NCI-H2029 treated with DMSO at 0.1 percent for 48 hours (cell line): ENCODE results near the gene GRID2IP.

Experiments used
- DNase-seq: peaks from one replicate; lab custom pipeline; 2025; lab: John Stamatoyannopoulos, UW

Gene GRID2IP

DNA sequence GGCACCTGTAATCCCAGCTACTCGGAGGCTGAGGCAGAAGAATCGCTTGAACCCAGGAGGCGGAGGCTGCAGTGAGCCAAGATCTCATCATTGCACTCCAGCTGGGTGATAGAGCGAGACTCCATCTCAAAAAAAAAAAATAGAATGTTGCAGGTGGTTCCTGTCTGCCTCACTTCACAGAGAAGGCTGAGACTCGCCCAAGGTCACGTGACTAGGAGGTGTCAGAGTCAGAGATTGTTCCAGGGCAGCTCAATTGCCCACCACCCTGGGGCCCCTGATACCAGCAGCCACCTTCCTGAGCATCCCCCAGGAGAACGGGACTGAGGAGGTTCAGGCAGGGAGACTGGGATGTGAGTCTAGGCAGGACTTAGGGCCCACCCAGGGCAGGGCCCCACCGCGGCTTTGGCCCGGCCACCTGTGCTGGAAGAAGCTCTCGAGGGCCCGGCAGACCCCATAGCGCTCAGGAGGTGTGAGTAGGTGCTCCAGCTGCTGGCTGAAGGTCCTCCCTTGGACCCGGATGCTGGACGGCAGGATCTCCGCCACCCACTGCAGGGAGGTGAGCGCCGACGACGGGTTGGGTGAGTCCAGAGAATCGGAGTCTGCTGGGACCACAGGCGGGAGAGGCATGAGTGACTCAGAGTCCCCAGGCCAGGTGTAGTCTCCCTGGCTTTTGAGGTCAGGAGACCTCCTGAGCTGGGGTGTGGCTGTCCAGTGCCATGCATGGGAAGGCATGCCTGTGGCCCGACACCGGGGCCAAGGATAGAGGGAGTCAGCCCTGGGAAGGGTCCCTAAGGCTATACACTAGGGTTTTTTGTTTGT is 30.9 kb downstream of the GRID2IP start:
- DNase-seq: no peak

- peak; percentile 64 for DNase-seq
These were observed 34.8 kb downstream of the GRID2IP start for GRCh38 chr7:6516387-6516983.

GRCh38 chr7:6513541-6513940 is 37.7 kb downstream of the GRID2IP start:
- DNase-seq: no peak

DNA sequence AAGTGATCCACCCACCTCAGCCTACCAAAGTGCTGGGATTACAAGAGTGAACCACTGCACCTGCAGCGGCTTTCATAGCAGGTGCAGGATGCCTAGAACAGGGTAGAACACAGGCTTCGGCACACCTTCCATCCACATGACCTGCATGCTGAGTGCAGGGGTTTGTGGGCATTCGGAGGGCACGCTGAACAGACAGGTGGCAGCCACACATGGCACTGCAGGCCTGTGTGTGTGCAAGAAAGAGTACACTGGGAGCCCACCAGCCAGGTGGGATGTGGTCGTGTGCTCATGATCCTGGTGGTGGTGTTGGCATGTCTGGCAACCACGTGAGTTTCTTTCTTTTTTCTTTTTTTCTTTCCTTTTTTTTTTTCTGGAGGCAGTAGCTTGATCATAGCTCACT is 38.4 kb downstream of the GRID2IP start:
- no peak for DNase-seq

DNA sequence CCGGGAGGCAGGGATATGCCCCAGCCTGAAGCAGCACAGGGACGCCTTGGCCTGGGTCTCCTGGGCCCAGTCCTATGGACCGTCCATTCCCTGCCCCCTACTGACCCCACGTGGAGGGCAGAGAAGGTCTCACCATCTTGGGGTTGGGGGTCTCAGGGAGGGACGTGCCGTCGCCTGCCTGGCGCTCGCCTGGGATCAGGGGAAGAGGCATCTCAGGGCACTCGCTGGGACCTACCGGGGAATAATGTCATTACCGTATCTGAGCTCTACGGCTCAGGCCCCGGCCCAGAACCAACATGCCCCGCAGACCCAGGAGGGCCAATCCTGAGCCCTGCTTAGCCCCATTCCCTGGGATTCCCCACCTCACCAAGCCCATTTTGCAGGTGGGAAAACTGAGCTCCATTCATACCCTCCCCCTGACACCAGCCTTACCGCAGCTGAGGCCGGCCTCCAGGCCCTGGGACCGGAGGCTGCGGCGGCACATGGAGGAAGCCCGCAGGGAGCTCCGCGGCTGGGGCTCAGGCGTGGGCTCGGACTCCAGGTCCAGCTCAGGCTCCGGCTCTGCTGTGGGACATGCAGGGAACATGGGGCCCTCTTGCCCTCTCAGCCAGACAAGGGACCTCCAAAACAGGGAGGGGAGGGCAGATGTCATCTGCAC is 40.7 kb downstream of the GRID2IP start:
- no peak for DNase-seq

- no peak for DNase-seq
These were observed 42.3 kb downstream of the GRID2IP start for GRCh38 chr7:6508950-6509349.

DNA sequence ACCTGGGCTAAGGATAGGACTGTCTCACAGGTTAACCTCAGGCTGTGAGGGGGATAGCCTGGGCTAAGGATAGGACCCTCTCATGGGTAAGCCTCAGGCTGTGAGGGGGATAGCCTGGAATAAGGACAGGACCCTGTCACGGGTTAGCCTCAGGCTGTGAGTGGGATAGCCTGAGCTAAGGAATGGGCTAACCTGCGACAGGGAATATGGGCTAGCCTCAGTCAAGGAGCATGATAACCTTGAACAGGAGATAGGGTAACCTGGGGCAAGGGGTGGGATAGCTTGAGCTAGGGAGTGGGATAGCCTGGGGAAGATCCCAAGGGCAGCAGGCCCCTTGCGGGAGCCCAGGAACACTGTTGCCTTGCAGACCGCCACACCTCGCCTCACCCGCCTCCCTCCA is 42.7 kb downstream of the GRID2IP start:
- no peak for DNase-seq

- DNase-seq: no peak
These were observed 43.4 kb downstream of the GRID2IP start for GRCh38 chr7:6507906-6508305.

DNA sequence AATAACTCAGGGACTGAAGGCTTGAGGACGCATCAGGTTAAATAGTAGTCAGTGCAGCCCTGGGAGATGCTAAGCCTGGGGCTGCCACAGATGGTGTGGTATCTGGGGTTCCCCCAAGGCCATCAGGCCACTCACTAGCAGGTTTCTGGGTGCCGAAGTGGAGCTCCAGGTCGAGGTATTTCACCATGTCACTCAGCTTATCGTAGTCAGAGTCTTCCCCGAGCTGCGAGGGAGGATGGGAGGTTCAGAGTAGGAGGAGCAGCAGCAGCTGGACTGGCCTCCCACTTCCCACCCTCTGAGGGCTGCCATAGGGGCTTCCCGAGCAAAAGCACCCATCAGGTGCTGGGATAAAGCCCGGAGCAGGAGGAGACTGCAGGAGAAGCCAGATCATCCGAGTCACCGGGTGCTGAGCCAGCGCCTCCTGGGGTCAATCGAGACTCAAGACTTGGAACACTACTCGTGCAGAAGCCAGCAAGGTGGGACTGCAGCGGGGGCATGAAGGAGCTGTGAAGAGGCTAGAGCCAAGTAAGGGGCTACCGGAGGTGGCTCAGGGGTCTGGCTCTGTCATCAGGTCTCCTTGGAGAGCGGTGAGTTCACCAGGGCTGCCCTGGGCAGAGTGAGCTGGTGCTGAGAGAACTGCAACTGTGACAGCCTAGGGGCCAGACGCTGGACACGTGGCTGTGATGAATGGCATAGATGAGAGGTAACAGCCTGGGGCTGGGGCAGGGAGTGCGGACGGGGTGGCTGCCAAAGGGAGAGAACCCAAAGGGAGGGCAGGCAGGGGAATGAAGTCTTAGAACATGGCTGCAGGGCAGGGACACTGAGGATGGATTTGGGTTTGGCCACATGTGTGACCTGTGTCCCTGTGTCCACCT is 45.3 kb downstream of the GRID2IP start:
- DNase-seq: no peak

GRCh38 chr7:6504996-6505395 is 46.3 kb downstream of the GRID2IP start:
- DNase-seq: no peak

- DNase-seq: no peak
These were observed 48.4 kb downstream of the GRID2IP start for GRCh38 chr7:6502886-6503285.

GRCh38 chr7:6501586-6502564 is 49.4 kb downstream of the GRID2IP start:
- no peak for DNase-seq

- DNase-seq: no peak
These were observed 50.6 kb downstream of the GRID2IP start for GRCh38 chr7:6500691-6501090.

GRCh38 chr7:6497994-6498393 is 53.3 kb downstream of the GRID2IP start:
- no peak for DNase-seq

DNA sequence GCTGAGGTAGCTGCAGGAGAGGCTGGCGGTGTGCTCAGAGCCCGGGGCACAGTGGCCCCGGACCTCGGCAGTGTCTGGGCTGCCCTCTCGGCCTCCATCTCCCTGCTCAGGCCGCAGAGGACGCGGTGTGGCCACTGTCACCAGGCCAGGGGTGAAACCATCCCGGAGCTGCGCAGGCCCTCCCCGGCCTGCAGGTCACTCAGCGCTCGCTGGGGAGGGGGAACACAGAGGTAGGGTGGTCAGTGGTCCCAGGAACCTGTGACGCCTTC is 53.7 kb downstream of the GRID2IP start:
- DNase-seq: no peak

DNA sequence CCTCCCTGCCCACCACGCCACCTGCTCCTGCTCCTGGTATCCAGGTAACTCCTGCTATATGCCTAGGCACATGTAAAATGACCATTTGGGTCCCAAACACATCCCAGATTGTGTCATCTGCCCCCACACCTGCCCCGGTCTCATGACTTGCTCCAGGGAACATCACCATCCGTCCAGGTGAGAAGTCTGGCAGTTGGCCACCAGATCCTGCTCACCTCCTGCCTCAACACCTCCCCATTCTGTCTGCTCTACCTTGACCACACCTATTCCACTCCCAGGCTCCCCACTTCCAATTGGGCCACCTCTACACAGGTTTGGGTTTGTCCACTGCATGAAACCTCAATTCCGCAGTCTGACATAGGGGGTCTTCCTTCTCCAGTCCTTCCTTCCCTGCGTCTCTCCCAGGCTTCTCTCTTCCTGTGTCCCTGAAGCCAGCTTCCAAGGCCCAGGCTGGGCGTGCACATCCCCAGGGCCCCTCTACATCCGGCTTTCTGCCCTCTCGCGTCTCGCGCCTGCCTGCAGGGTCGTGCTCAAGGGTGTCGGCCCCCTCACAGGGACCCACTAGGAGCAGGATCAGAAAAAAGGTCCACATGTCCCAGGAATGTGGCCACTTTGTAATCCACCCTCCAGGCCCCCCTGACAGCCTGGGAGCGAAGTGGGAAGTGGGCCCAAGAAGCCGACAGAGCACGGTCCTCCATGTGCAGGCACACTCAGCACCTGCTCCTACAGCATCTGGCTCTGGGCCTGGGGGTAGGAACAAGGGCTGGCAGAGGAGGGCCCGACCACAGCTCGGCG is 54.2 kb downstream of the GRID2IP start:
- no peak for DNase-seq

- DNase-seq: no peak
These were observed 55.5 kb downstream of the GRID2IP start for GRCh38 chr7:6495597-6496262.

GRCh38 chr7:6494365-6494764 is 56.9 kb downstream of the GRID2IP start:
- no peak for DNase-seq

DNA sequence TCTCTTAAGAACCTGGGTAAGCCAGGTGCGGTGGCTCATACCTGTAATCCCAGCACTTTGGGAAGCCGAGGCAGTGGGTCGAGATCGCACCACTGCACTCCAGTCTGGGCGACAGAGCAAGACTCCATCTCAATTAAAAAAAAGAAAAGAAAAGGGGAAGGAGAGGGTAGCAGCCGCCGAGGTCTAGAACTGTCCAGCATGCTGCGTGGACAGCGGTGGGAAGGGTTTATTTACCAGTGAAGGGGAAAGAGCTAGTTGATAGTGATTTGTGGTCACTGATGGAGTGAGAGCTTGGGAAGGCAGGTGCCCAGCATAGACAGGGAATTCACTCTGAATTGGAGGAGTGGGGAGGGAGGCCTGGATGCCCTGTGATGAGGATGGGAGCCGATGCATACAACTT is 60.1 kb downstream of the GRID2IP start:
- DNase-seq: no peak

DNA sequence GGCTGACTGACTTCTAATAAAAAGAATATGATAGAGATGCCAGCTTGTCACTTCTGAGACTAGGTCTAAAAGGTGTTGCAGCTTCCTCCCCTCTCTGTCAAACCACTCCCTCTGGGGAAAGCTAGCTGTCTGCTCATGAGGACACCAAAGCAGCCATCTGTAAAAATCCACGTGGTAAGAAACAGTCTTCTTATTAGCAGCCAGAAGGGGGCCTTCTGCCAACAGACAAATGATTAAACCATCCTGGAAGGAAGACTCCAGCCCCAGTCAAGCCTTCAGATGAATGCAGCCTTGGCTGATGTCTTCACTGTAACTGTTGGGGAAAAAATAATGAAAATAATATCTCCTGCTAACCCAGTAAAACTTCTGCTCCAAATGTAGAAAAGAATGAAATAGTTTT is 61.6 kb downstream of the GRID2IP start:
- no peak for DNase-seq
